DMS 273 (cell line): ENCODE measurements around the gene OBSCN.
A peak's percentile ranks its signal among the peaks of the same experiment; 100 is the strongest.

Experiments used
- DNase-seq: peaks from one replicate; lab custom pipeline; 2025; ENCODE audit not compliant: unreplicated experiment; lab: John Stamatoyannopoulos, UW

The OBSCN gene

GRCh38 chr1:228207851-228208821, at the start of gene OBSCN:
TSS of gene OBSCN (plus strand) at chr1:228208044. CDS start at chr1:228211784, 3,740 bp downstream.
- DNase-seq: no peak

- no peak for DNase-seq
Measured at GRCh38 chr1:228158151-228159007, 49.5 kb upstream of the OBSCN start.

DNA sequence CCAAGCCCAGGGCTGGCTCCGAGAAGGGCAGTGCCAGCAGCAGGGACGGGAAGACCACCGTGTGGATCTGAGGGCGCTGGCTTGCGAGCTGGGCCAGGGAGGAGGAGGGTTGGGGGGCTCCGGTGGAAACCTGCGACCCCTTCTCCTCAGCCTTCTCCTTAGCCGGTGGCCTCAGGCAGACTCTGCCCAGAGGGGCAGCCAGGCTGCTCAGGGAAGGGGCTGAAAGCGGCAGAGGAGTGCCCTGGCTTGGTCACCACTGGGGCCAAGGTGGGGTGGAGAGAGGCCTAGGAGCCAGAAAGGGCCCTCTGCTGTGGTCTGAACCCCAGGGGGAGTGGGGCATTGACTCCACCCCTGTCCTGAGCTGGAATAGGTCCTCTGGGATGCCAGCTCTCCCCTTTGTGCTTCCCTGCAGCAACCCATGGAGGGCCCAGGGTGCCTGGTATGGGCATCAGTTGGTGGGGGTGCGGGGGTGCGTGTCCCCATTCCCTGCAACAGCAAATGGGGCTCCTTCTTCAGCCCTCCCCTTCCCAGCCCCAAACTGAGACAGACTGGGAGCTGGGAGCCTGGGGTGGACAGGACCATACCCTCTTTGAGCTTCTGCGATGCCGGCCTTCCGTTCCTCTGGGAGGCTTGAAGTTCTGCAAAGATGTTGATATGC, 48.7 kb upstream of the OBSCN start:
- no peak for DNase-seq

- DNase-seq: no peak
Measured at GRCh38 chr1:228160201-228160761, 47.6 kb upstream of the OBSCN start.

- no peak for DNase-seq
Measured at GRCh38 chr1:228161362-228161761, 46.5 kb upstream of the OBSCN start.

DNA sequence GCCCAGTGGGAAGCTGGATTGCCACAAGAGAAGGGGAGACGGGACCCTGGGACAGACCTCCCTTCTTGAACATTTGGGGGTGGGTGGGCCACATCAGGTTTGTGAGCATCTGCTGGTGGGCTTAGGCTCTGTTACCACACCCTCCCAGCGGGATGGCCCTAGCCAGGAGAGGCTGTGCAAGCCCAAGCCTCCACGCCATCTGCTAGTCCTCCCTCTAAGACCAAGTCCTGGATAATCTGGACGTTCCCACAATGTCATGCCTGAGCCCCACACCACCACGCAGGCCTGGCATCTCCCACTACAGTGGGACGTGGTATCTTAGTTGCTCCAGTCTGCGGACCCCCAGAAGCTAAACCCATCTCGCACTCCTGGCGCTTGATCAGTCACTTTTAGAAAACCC, 46.0 kb upstream of the OBSCN start:
- peak; percentile 19 for DNase-seq

GRCh38 chr1:228162286-228163006, 45.4 kb upstream of the OBSCN start:
- DNase-seq: peak; percentile 23

GRCh38 chr1:228163007-228163753, 44.7 kb upstream of the OBSCN start:
- DNase-seq: no peak

- no peak for DNase-seq
Measured at GRCh38 chr1:228163776-228164519, 43.9 kb upstream of the OBSCN start.

DNA sequence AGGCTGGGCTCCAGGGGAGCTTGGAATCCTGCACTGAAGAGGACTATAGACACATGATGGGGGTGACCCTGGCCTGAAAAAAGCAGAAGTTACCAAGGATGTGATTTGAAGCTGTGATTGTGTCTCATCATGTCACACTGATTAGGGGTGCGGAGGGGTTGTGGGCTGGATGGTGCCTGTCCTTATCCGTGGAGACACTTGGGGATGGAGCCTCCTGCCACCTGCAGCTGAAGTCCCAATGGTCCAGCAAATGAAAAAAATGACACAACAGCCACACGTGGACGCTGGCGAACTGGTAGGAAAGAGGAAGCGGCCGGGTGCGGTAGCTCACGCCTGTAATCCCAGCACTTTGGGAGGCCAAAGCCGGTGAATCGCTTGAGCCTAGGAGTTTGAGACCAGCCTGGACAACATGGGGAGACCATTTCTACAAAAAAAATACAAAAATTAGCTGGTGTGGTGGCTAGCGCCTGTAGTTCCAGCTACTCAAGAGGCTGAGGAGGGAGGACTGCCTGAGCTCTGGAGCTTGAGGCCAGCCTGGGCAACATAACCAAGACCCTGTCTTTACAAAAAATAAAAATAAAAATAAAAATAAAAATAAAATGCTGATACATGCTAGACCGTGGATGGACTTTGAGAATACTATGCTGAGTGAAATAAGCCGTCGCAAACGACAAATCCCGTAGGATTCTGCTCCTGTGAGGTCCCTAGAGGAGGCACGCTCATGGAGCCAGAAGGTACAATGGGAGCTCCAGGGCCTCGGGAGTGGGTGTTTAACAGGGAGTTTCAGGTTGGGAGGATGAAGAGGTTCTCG, 43.1 kb upstream of the OBSCN start:
- DNase-seq: no peak

- DNase-seq: peak; percentile 99
Measured at GRCh38 chr1:228165372-228166169, 42.3 kb upstream of the OBSCN start, which contains the start of gene IBA57. TSS of gene IBA57 (plus strand) at chr1:228165804. CDS start at chr1:228165817, 13 bp downstream.

DNA sequence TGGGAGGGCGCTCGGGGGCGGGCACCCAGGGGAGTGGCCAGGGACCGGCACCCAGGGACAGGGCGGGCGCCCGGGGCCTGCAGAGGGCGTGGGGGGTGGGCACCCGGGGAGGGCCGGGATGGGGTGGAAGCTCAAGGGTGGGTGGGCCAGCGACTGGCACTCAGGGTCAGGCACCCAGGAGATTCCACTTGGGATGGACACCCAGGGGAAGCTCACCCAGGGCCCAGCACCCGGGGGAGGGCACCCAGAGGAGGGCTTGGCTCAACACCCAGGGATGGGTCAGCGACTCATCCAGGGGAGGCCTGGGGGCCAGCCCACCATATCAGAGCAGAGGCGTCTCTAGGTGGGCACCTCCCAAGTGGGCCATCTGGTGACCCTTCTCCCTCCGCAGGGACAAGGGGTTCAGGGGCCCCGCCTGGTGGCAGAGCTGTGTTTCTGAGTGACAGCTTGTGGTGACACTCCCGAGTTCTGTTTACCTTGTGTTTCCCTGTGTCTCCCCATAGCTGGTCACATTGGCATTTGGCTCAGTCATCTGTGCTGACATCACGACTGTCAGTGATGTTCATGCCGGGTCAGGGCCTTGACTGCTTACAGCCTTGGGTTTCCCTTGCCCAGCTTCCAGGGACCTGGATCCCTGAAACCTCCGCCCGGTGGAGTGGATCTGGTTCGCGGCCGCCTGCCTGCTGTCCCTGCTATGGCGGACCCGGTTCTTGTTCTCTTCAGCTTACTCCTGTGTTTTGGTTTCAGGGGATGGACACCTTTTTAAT, 41.5 kb upstream of the OBSCN start:
- DNase-seq: peak; percentile 77

GRCh38 chr1:228168563-228169270, 39.1 kb upstream of the OBSCN start:
- no peak for DNase-seq

GRCh38 chr1:228169345-228169744, 38.5 kb upstream of the OBSCN start:
- no peak for DNase-seq

DNA sequence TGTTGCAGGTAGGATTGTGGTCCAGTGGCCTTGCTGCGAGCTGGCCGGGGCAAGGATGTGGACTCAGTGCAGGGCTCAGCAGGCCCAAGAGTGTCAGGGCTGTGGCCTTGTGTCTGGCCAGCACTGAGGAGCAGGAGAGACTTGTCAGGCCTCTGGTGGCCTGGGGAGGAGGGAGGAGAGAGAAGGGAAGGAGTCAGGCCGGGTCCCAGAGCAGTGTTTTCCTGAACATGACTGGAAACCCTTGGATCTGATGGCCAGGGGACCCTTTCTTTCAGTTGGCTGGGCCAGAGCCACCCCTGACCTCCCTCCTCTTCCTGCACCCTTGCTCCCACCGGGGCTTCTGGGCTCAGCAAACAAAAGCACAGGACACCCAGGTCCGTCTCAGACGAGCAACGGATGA, 37.2 kb upstream of the OBSCN start:
- DNase-seq: no peak
